HG03354 (cell line): ENCODE results near the gene KPTN.
A peak's percentile ranks its signal among the peaks of the same experiment; 100 is the strongest.

Experiments used
- ATAC-seq: cut with Tn5 transposase; IDR thresholded peaks from one replicate; pipeline ENCODE4 v1.9.1; 2021; ENCODE audit warnings: mild to moderate bottlenecking; ENCODE audit not compliant: unreplicated experiment, poor library complexity, severe bottlenecking

KPTN gene

GRCh38 chr19:47483800-47484690, at the start of gene KPTN:
KPTN (minus strand) TSS chr19:47484219; CDS start chr19:47484160, 59 bp downstream.
- ATAC-seq, result peak; percentile 69

GRCh38 chr19:47531640-47532387, 47.8 kb upstream of the KPTN start:
- ATAC-seq, result no peak

- ATAC-seq, result no peak
Measured at GRCh38 chr19:47529018-47529742, 45.2 kb upstream of the KPTN start.

- no peak for ATAC-seq
Measured at GRCh38 chr19:47526798-47527197, 42.8 kb upstream of the KPTN start.

GRCh38 chr19:47523473-47523872, 39.5 kb upstream of the KPTN start:
- no peak for ATAC-seq

- no peak for ATAC-seq
Measured at GRCh38 chr19:47521473-47522180, 37.6 kb upstream of the KPTN start.

- ATAC-seq, result no peak
Measured at GRCh38 chr19:47520839-47521238, 36.8 kb upstream of the KPTN start.

- no peak for ATAC-seq
Measured at GRCh38 chr19:47520343-47520806, 36.4 kb upstream of the KPTN start.

- no peak for ATAC-seq
Measured at GRCh38 chr19:47518854-47519253, 34.8 kb upstream of the KPTN start.

- ATAC-seq, result no peak
Measured at GRCh38 chr19:47518139-47518538, 34.1 kb upstream of the KPTN start.

- peak; percentile 85 for ATAC-seq
Measured at GRCh38 chr19:47514869-47515588, 31.0 kb upstream of the KPTN start, which contains the start of gene NAPA. NAPA (minus strand) TSS chr19:47515063; CDS start chr19:47514940, 123 bp downstream.

GRCh38 chr19:47514151-47514868, 30.3 kb upstream of the KPTN start:
- ATAC-seq, result no peak

GRCh38 chr19:47512948-47513319, 28.9 kb upstream of the KPTN start:
- ATAC-seq, result no peak

GRCh38 chr19:47512183-47512947, 28.3 kb upstream of the KPTN start:
- ATAC-seq, result no peak

GRCh38 chr19:47511681-47512080, 27.7 kb upstream of the KPTN start:
- no peak for ATAC-seq

- ATAC-seq, result no peak
Measured at GRCh38 chr19:47511128-47511517, 27.1 kb upstream of the KPTN start.

- no peak for ATAC-seq
Measured at GRCh38 chr19:47510516-47511127, 26.6 kb upstream of the KPTN start.
